ENCODE results near the gene RHOA.

DNA sequence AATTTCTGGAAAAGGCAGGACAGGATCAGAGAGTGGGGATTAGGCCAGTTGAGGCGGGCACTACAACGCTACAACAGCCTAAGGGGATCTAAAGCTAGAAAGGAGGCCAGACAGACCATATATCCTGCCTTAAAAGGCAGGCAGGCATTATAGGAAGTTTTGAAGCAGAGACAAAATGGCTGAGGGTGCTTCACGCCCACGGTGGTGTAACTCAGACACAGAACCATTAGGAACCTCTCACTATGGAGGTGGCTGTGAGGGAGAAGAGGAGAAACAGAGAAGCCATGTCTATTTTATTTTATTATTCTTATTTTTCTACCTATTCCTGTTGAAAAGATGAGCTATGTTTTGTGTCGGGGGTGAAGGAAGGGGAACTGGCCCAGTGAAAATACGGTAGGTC lies 69.8 kb downstream of the RHOA start:
- TF ChIP-seq, protein P1, sequence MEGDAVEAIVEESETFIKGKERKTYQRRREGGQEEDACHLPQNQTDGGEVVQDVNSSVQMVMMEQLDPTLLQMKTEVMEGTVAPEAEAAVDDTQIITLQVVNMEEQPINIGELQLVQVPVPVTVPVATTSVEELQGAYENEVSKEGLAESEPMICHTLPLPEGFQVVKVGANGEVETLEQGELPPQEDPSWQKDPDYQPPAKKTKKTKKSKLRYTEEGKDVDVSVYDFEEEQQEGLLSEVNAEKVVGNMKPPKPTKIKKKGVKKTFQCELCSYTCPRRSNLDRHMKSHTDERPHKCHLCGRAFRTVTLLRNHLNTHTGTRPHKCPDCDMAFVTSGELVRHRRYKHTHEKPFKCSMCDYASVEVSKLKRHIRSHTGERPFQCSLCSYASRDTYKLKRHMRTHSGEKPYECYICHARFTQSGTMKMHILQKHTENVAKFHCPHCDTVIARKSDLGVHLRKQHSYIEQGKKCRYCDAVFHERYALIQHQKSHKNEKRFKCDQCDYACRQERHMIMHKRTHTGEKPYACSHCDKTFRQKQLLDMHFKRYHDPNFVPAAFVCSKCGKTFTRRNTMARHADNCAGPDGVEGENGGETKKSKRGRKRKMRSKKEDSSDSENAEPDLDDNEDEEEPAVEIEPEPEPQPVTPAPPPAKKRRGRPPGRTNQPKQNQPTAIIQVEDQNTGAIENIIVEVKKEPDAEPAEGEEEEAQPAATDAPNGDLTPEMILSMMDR (conservative IDR thresholded peaks at IDR 0.05; ENCODE audit: low read depth, low read length): no peak
- TF ChIP-seq SMC3 (IDR thresholded peaks at IDR 0.05; ENCODE audit: low read depth, low read length): no peak
- TF ChIP-seq RAD21 (IDR thresholded peaks at IDR 0.05; ENCODE audit: low read length): no peak
- TF ChIP-seq CEBPB (IDR thresholded peaks at IDR 0.05; ENCODE audit: low read depth, low read length): no peak
- no peak for TF ChIP-seq USF2 (IDR thresholded peaks at IDR 0.05; ENCODE audit: low read depth, low read length)
- no peak for TF ChIP-seq POLR2A (IDR thresholded peaks at IDR 0.05; ENCODE audit: low read depth, low read length)
- TF ChIP-seq MXI1 (IDR thresholded peaks at IDR 0.05; ENCODE audit: borderline replicate concordance, low read depth, low read length): no peak

All from IMR-90 (cell line).